G401.6 (cell line): ENCODE measurements around the gene SAMD7.

ENCODE experiments used
- FAIRE-seq: peaks from 2 replicates; lab custom pipeline; 2012; peaks lifted over from hg19 to GRCh38; lab: Jason Lieb, UNC

Gene SAMD7

DNA sequence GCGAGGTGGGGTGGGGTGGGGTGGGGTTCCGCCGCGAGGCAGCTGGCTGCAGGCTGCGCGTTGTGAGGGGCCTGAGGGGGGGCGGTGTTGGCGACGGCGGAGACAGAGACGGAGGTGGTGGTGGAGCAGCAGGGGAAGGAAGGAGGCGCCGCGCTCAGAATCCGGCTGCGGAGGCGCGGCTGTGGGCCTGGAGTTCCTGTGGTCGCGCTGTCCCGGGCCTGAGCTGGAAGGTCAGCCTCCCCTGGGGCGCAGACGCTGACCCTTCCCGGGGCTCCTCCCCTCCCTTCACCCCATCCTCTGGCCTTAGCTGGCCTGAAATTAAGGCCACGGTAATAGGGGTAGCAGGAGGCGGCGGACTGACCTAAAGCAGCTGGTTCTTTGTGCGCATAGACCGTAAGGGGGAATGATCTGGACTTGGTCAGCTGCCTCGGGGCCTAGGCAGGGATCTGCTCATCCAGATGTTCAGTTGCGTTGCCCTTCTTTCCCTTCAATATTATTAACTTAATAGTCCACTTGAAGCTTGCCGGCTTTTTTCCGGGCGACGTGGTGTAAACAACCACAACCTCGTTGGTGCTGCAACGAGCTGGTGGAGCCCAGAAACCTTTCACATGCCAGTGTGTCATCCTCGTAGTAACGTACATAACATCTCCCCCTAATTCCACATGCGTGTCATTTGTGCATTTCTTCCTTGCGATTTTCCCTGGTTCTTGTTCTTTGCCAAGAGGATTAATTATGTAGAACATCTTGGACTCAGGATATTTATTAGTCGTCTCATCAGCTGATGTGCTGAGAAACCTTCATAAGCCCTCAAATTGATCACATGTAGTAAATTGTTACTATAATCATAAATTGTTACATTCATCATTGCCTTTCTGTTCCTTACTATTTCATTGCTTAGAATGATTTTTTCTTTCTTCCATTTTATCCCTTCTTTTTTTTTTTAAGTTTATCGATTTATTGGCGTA lies 55.9 kb downstream of the SAMD7 start:
- no peak for FAIRE-seq

DNA sequence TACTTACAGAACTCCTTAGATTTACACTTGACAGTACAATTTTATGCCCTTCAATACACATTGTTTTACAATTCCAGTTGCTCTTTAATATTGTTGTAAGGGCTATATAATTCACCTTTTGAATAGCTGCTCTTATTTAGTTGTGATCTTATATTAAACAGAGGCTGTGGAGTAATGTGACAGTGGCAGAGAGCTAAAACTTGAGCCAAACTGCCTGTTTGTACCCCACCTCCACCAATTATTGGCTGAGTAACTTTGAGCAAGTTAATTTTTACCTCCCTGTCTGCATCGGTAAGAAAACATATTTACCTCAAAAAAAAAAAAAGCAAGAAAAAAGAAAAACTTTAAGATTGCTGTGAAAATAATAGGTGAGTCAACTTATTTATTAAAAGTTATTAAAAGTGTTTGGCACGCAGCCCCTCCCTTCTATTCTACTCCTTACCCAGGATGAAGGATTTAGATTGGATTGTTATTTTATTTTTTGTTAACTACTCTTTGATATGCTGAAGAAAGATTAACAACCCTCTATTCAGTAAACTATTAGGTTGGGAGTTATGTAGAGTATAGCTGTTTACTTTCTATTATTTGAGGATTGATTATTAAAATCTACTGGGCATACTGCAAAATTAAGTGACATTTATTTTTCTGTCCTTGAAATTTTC lies 57.0 kb downstream of the SAMD7 start:
- FAIRE-seq: no peak

DNA sequence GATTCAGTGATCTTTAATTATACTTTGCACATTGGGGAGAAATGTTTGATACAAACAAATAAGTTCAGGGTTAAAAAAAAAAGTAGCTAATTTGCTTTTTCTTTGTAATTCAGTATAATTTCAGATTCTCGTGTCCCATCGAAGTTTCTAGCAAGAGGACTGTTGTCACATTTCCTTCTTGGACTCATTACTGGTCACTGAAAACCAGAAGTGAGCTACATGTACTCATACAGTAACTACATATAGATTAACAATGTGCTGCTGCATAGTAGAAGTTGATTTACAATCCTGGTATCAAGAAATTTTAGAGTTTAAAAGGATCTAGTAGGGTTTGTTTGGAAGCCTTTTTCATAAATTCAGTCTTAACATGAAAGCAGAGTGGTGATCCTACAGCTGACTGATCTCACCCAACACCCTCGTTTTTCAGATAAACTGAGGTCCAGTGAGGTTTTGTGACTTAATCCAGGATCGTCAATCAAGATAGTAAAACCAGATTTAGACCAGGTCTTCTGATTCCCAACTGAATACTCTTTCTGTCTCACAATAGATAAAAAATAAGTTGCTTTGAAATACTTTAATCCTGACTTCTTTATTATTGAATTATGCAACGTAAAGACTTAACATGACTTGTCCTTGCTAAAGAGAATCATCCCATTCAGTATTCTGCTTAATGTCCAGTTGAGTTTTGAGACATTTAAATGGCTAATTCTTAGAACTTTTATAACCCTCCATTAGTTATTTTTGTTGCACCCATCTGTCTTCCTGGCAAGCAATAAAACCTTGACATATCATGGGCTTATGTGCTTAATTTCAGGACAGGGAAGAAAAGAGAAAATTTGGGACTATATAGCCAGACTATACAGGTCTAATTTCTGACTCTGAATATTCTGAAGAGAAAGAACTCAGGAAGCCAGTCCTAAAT lies 58.1 kb downstream of the SAMD7 start:
- no peak for FAIRE-seq

DNA sequence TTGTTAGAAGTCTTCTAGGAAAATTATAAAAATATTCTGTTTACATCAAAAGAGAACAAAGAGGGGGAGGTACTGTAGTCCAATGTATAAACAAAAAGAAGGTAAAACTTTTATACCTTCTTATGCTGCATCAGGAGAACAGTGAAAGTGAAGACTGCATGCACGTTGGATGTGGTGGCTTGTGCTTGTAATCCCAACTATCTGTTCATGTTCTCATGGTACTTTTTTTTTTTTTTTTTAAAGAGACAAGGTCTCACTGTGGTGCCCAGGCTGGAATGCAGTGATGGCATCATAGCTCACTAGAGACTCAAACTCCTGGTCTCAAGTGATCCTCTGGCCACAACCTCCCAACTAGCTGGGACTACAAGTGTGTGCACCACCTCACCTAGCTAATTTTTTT lies 59.5 kb downstream of the SAMD7 start:
- FAIRE-seq: no peak

DNA sequence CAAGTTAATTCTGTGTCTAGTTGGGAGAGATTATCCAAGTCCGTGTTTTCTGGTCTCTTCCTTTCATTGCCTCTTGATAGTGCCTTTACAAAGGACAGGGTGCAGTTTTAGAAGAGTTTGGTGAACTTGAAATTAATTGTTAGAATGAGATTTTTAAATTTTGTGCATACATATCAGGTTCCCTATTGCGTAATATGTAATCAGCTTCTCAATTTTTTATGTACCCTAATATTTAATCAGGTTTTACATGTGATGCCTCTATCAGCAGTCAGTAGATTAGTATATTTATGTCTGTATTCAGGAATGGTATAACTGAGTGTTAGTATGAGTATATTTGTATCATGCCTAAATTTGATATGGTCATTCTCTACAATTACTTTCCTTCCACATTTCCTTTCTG lies 60.1 kb downstream of the SAMD7 start:
- no peak for FAIRE-seq

DNA sequence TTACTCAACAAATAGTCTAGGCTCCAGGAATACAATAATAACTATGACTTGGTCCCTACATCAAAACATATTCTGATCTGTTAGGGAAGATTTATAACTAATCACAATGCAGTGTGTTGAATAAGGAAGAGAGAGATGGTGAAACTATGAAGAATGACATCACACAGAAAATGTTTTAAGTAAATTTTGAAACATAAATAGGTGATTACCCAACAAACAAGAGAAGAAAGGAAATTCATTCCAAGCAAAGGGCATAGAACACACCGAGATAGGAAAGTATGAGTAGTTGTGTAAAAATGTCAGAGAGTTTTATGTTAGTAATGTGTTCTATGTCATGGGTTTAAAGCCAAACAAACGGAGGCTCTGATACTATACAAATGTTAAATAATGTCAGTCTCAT lies 68.7 kb downstream of the SAMD7 start:
- FAIRE-seq: no peak

DNA sequence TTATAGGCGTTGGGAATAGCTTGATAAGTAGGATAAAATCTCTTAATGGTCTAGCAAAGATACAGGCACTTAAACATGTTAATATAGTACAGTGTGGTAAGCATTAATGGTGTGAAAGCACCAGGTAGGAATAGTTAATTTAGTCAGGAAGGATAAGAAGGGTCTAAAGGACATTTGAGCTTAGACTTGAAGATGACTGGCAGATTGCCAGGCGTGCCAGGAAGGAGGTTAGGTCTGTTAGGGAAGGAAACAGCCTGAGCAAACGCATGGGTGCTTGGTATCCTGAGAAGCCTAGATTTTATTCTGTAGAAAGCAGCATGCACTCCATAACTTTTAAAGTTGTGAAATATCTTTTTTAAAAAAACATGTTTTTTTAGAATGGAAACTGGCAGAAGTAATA lies 72.9 kb downstream of the SAMD7 start:
- no peak for FAIRE-seq
